Fibroblast of peridontal ligament (primary cell): ENCODE measurements around the gene MAN1A2.
"Not testable (repeated sequence)": the region's sequence is repeated elsewhere in the genome, so short reads cannot be mapped to it uniquely, and the experiment has no call there.

Experiments
- DNase-seq: peaks from one replicate; pipeline ENCODE4 v3.0.0-alpha.2; 2010; ENCODE audit errors: extremely low read depth

The MAN1A2 gene

DNA sequence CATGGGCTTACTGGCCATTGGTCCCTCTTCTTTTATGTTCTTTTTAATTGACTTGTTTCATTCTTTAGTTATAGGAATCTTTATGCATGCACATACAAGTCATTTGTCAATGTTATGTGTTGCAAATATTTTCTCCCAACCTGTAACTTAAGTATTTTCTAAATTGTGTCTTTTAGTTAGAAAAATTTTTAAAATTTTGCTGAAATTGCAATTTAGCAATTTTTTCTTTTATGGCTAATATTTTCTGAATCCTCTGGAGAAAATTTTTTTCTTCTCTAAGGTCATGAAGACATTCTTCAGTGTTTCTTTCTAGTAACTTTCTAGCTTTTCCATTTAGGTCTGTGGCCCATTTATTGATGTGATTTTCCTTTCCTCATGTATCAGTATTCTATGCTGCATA lies 189.7 kb downstream of the MAN1A2 start:
- no peak for DNase-seq

DNA sequence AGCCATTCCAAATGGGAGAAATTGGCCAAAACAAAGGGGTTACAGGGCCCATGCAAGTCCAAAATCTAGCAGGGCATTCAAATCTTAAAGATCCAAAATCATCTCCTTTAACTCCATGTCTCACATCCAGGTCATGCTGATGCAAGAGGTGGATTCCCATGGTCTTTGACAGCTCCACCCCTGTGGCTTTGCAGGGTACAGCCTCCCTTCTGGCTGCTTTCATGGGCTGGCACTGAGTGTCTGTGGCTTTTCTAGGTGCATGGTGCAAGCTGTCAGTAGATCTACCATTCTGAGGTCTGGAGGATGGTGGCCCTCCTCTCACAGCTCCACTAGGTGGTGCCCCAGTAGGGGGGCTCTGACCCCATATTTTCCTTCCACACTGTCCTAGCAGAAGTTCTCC lies 191.2 kb downstream of the MAN1A2 start:
- DNase-seq, result not testable (repeated sequence)

DNA sequence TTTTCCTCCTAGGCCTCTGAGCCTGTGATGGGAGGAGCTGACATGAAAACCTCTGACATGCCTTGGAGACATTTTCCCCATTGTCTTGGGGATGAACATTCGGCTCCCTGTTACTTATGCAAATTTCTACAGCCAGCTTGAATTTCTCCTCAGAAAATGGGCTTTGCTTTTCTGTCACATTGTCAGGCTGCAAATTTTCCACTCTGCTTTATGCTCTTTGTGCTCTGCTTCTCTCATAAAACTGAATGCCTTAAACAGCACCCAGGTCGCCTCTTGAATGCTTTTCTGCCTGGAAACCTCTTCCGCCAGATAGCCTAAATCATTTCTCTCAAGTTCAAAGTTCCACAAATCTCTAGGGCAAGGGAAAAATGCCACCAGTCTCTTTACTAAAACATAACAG lies 191.9 kb downstream of the MAN1A2 start:
- DNase-seq, result no peak

DNA sequence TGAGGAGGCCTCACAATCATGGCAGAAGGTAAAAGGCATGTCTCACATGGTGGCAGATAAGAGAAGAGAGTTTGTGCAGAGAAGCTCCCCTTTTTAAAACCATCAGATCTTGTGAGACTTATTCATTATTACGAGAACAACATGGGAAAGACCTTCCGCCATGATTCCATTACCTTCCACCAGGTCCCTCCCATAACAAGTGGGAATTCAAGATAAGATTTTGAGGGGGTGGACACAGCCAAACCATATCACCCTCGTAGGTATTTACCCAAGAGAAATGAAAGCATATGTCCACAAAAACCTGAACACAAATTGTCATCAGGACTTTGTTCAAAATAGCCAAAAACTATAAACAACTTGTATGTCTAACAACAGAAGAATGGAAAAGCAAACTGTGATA lies 192.7 kb downstream of the MAN1A2 start:
- DNase-seq, result no peak

DNA sequence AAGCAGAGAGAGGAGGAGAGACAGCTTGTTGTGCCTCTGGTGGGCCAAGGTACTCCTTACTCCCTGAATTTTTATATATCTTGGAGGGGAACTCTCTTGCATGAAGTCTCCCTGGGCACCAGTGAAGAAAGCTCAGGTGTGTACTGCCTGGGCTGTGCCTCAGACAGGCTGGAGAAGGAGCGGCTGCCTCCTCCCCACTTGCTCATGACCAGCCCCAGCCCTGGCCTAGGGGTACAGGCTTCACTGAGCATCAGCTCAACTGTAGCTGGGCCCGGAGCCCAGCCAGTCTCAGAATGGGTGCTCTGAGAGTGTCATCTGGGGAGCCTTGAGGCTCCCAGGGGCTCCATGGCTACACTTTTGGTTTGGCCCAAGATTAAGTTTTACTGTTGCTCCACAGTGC lies 193.8 kb downstream of the MAN1A2 start:
- DNase-seq, result no peak

DNA sequence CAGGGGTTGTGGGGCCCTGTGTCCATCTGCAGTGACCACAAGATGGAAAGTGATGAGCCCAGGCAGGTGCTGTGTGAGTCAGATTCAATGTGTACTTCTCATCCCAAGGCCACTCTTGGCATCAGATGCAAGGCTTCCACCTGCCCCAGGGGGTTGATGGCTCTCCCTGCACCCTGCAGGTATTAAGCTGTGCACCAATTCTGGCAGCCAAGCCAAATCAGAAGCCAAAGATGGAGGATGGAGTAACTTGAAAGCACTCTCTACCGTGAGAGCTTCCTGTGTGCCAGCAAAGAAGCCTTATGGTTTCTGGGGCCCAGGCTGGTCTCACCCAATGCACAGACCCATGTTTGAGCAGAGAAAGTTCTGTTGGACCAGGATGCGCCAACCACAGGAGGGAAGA lies 194.3 kb downstream of the MAN1A2 start:
- no peak for DNase-seq

DNA sequence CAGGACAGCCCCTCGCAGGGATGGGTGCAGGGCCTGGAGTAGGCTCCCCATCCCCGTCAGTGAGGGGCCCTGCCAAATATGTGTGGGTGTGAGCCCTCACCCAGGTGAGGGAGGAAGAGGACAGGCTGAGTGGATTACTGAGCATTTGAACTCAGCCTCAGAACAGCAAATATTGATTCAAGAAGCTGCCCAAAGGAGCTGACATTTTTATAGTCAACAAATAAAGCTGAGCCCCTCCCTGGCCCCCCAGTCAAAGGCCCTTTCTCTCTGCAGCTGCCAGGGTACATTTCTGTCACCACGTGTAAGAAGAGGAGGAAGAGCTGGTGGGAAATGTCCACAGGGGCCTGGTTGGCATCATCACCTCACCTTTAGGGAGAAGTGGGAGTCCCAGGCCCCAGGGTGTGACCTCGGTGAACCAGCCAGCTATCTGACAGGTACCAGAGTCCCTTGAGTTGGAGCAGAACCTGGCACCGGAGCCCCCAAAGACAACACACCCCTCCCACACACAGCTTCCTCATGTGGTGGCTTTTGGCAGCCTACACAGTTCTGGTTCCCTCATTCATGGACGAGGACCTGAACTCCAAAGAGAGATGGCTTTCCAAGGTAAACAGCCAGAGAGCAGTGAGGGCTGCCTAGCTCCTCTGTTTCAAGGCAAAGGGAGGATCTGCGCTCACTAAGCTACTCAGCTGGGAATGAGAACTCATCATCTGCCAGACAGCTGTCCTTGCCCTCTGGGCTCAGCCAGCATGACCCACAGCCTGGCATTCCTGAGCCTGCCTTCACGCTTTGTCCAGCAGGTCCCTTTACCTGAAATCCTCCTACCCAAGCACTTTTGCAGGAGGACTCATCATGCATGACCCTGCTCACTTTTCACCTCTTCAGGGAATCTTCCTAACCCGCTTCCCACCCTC lies 195.6 kb downstream of the MAN1A2 start:
- DNase-seq, result no peak

DNA sequence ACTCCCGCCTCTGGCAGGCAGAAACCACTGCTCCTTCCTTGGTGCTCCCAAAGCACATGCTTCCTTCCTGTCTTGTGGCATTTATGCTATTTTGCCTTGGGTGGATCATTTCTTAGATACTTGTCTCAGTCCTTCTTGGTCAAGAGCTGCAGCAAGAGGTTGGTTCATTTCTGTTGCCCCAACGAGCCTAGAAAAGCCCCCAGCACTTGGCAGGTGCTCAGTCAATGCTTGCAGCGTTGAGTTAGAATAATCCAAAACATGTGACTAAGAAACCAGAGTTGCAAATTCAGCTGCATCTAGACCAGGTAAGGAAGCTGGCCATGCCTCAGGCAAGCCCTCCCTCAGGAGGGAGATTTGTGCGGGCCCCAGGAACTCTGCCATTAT lies 196.2 kb downstream of the MAN1A2 start:
- DNase-seq, result no peak

DNA sequence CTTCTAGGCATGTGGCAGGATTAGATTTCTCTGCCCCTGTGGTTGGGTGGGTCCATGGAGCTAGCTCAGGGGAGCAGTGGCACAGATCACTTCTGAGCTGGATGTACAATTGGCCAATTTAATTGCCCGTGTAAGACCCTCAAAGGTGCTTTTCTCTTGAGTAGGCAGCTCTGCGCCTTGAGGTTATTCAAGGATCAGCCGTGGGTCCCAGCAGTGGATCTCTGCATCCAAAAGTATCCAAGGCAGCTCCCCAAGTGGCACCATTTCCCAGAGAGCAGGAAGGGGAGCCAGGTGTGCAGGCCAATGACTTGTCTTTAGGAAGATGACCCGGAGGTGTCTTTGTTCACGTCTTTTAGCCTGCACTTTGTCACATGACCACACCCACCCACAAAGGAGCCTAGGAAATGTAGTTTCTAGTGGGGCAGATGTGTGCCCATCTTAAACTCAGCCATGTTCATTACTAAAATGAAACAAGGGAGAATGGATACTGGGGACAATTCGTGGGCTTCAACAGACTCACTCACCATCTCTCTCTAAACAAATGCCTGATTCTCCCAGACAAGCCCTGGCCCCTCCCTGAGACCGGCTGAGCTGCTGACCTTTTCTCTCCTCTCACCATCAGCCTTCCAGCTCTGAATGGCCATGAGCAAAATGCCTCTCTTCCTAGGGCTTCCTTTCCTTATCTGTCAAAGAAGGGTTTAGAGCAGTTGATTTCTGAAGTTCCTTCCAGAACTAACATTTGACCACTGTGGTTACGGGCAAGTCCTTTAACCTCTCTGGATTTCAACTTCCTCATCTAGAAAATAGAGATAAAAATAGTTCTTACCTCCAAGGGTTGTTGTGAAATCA lies 197.2 kb downstream of the MAN1A2 start:
- no peak for DNase-seq

DNA sequence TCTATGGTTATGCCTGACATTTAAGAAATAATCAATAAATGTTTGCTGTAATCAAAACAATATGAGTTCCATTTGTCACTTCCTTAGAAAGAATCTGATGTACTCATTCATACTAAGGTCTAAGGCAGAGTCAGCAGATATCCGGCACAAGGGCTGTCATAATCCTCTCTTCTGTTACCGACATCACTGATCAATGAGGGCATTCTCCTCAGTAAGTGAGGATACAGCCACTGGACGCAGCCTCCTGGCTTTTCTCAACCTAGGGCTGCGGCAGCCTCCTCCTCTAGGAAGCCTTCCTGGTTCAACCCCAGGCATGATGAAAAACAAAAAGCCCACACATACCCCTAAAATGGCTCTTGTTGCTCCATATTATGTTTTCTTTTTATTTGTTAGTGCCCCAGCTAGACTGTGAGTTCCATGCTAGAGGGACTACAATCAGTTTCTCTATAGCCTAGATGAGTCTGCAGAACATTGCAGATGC lies 197.9 kb downstream of the MAN1A2 start:
- no peak for DNase-seq

DNA sequence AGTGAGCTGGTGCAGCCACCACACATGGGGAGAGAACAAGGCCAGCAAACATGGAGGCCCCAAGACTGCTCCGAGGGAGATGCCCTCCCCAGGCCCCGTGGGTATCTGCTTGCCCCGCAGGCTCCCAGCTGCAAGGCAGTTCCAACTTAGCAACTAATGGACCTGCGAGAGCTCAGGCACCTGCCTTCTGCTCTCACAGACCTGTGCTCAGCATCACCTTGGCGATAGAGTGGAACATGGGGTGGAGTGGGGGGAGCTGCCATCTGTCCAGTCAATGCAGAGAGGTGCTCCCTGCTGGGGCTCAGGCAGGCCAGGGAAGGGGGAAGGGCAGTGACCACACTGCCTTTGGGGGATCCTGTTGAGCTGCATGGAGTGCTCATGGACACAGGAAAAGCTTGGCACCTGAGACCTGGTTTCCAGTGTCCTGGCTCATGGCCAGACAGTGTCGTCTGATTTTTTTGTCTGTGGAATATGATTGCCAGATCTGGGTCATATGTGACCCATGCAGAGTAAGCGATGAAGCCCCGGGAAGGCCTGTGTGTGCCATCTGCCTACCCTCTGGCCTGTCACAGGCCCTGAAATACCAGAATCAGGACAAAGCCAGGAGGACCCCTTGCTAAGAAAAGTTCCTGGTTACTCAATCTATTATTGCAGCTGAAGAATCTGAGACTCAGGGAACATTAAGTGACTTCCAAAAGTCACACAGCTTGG lies 198.7 kb downstream of the MAN1A2 start:
- DNase-seq, result no peak

DNA sequence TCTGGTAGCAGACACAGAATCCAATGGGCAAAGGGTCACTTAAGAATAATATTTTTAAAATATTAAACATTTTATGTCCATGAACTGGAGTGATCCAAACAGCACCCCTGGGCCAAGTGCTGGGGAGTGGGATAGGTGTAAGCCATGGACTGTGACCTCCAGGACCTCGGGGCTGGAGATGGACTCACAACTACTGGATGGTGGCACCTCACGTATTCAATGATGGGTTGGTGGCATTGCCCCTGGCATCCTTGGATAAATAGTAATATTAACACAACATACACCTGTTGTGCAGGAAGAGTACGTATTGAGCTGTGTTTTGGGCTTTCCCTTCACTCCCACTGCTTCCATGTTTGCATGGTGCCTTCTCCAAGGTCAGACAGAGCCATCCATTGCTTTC lies 199.3 kb downstream of the MAN1A2 start:
- DNase-seq, result no peak

DNA sequence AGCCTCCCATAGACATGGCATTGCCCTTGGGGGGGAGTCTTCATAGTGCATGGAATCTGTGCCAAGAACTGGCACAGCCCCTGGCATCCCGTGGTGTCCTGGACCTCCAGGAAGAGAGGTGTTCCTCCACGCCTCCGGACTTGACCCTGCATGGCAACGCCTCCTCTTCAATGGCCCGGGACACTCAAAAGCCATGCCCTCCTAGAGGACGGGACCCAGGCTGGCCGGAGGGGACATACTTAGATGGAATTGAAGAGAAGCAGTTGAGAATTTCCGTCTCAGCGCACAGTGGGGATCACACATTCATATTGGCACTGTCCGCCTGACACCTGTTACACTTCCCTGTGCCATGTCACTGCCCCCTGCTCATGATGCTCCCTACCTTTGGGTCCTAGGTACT lies 200.2 kb downstream of the MAN1A2 start:
- DNase-seq, result no peak

DNA sequence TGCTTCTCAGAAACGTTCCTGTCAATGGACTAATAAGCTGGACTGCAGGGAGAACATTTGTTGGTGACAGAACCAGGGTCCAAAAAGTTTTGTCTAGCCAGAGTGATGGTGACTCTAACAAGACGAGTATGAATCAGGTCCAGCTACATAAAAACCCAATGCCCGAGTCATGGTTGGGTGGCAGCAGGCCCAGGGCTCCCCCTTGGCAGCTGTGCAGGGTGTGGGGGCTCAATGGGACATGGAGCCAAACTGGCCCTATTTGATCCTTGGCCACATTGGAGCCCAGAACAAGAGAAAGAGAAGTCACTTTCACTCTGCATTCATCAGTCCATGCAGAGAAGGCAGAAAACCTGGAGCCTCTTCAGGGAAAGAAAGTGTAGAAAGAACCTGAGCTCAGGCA lies 200.7 kb downstream of the MAN1A2 start:
- DNase-seq, result no peak

DNA sequence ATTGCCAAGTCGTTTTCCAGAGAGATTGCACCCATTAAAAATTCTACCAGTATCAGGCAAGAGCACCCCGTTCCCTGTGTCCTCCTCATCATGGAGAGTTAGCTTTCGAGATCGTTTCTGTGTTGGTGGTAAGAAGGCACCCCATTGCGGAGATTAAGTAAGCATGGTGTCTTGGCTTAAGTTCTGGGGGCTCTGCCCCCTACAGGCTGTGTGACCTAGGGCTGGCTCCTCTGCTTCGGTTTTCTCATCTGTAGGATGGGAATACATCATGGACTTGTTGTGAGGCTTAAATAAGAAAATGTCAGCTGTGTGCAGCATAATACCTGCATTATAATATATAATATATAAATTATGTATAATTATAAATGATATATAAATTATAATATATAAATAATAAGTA lies 201.8 kb downstream of the MAN1A2 start:
- DNase-seq, result no peak

DNA sequence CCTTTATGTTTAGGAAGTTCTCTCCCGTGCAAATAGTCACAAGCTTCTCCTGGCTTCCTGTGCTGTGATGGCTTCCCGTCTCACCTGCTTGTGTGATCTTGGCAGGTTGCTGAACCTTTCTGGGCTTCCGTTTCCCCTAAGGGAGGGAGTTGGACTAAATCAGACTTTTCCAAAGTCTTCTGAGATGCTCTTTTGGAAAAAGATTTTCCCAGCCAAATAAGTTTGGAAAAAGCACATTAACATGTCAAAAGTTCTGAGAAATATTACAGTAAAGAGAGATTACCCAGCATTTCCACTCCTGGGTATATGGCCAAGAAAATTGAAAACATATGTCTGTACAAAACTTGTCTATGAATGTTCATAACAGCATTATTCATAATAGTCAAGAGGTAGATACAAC lies 202.6 kb downstream of the MAN1A2 start:
- peak; percentile 25 for DNase-seq

DNA sequence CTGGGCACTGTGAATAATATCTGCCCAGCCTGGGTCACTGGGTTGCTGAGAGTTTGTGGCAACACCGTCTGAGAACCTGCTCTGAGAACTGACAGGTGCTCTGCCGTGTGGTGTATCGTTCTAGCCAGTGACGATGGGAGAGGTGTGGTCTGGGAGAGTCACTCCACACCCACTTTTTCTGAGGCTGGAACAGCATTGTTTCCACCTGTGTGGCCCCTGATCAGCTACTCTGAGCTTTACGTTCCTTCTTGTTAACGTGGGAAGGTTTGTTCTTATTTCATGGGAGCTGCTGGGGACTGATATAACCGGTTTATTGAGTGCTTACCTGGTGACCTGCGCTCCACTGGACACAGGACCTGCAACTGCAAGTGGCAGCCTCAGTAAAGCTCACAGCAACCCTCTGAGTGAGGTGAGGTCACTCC lies 203.8 kb downstream of the MAN1A2 start:
- DNase-seq, result no peak

DNA sequence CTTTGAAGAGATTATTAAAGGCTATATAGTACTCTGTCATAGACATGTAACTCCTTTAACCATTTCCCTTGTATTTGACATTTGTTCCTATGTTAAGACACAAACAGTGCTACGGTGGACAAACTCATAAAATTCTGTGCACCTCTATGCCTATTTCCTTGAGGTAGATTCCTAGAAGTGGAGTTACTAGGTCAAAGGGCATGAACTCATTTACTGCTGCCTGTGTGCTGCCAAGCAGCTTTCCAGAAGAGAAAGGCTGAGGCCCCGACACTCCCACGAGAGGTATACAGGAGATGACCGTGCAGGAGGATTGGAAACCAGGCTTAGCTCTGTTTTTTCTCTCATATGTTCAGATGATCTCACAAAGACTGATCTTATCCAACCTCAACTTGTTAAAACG lies 204.2 kb downstream of the MAN1A2 start:
- DNase-seq, result no peak

DNA sequence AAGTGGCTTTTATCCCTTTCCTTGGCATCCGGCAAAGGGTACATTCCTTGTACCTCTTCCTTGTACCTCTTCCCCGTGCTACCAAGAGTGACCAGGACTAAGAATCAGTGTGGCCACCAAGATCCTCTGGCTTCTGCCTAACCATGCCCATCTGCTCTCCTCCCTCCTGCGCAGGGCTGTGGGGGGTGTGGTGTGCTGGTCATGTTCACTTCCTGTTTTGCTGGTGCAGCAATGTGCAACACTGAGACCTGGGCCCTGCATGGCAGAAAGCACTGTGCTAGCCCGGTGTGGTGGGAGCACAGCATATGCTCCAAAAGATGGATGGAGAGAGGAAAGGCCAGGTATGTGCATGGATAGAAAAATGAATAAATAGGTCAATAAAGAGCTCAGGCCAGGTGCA lies 205.3 kb downstream of the MAN1A2 start:
- DNase-seq, result no peak

DNA sequence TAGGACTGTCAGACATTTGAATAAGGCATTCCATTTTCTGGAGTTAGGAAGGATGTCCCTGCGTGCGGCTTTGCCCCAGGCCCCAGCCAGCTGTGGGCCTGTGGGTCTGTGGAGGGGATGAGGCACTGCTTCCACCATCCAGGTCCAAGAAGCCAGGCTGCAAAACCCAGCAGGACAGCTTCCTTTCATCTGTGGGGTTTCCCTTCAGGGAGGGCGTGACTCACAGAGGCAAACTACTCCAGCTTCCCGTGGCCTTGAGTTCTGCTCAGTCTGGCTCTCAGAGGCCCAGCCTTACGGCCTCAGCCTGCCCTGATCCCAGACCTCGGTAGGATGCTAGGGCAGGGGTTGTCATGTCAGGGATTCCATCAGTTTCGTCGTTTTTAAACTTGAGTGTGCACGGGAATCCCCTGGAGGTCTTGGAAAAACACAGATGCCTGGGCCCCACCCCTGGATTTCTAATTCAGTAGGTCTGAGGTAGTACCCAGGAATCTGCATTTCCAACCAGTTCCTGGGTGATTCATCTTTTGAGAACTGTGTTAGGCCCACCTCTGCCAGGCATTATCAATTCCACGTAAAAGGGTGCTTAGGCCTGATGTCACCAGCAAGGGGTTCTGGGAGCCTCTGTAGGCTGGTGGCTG lies 206.3 kb downstream of the MAN1A2 start:
- no peak for DNase-seq

DNA sequence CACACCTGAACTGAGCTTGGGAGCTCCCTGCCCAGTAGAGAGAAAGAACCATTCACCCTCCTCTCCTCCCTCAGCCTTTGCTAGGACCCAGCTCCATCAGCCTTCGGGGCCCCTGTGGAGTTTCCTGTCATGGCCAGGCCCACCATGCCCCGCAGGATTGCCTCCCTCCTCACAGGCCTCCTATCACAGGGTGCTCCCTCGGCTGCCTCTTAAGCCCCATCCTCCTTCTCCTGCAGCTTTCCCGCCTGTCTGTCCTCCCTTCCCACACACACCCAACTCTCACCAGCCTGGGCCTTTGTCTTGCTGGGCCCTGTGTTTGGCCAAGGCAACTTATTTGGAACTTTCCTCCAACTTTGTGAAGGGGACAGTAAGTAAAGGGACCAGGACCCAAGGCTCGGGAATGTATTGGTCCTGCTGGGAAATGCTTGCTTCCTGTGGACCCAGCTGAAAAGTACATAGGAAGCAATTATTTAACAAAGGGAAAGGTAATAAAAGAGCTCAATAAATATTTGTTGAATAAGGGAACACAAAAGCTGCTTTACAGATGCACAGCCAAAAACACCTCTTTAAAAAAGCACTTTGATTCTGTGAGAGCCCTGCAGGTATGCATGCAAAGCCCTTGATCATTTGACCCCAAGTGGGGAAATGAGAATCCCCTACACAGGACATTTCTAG lies 207.0 kb downstream of the MAN1A2 start:
- no peak for DNase-seq
